HG02885 (cell line): ENCODE data around the gene REC8.
A peak's percentile ranks its signal among the peaks of the same experiment; 100 is the strongest.
"Not testable (repeated sequence)": the region's sequence is repeated elsewhere in the genome, so short reads cannot be mapped to it uniquely, and the experiment has no call there.

ENCODE experiments used
- ATAC-seq: cut with Tn5 transposase; IDR thresholded peaks from one replicate; pipeline ENCODE4 v1.9.1; 2021; ENCODE audit warnings: mild to moderate bottlenecking; ENCODE audit not compliant: unreplicated experiment, poor library complexity

Gene REC8

DNA sequence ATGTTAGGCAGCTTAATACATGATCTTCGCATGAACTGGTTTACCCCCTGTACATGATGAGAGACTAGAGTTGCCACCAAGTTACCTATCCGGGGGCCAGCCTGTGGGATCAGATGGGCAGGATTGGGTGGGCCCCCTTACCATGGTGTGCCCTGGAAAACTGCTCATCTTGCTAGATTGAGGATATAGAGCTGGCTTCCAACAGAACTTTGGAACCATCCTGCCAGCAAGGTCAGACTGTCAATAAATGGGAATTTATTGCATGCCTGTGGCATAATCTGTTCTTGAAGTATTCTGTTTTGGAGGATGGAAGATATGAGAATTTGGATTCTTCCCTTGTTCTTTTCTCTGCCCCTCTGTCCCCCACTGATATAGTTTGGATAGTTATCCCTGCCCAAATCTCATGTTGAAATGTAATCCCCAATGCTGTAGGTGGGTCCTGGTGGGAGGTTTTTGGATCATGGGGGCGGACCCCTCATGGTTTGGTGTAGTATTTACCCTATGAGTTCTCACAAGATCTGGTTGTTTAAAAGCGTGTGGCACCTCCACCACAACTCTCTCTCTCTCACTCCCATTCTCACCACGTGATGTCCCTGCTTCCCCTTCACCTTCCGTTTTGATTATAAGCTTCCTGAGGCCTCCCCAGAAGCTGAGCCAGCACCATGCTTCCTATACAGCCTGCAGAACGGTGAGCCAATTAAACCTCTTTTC lies 27.1 kb downstream of the REC8 start:
- ATAC-seq: no peak

DNA sequence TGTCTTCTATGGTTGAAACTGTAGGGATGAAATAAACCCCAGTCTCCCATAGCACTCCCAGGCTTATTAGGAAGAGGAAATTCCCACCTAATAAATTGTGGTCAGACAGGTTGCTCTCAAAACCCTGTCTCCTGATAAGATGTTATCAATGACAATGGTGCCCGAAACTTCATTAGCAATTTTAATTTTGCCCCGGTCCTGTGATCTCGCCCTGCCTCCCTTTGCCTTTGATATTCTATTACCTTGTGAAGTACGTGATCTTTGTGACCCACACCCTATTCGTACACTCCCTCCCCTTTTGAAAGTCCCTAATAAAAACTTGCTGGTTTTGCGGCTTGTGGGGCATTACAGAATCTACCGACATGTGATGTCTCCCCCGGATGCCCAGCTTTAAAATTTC lies 30.7 kb downstream of the REC8 start:
- not testable (repeated sequence) for ATAC-seq

DNA sequence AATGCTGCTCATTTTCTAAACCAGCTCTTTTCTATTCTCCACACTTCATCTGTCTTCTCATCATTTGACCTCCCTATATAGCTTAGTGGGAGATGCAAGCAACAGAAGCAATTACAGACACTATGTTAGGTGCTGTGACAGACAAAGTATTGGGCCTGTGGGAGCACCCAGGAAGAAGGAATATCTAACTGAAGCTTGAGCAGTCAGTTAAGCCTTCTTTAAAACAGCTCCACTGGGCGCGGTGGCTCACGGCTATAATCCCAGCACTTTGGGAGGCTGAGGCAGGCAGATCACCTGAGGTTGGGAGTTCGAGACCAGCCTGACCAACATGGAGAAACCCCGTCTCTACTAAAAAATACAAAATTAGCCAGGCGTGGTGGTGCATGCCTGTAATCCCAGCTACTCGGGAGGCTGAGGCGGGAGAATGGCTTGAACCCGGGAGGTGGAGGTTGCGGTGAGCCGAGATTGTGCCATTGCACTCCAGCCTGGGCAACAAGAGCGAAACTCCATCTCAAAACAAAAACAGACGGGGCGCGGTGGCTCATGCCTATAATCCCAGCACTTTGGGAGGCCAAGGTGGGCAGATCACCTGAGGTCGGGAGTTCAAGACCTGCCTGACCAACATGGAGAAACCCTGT lies 31.5 kb downstream of the REC8 start:
- ATAC-seq: not testable (repeated sequence)

- ATAC-seq: no peak
Observed at GRCh38 chr14:24204163-24205146, 32.6 kb downstream of the REC8 start.

GRCh38 chr14:24206260-24207103 lies 34.6 kb downstream of the REC8 start:
- ATAC-seq: no peak

GRCh38 chr14:24207104-24207551 lies 35.2 kb downstream of the REC8 start:
- ATAC-seq: no peak

DNA sequence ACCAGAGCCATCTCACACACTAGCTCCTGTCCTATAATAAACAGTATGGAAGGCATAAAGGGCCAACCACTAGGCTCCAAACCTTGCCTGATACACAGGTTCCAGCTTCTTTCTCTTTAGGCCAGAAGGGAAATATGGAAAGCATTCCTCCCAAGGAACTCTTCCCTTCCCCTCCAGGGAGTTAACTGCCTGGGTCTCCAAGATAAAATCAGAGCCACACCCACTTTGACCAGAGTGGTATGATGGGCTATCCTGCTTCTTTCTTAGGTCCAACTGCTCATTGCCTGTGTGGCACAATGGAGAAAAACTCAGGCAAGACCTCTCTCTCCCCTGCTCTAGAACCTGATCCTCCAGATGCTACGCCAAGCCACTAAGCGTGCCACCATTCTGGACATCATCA lies 35.7 kb downstream of the REC8 start:
- no peak for ATAC-seq

DNA sequence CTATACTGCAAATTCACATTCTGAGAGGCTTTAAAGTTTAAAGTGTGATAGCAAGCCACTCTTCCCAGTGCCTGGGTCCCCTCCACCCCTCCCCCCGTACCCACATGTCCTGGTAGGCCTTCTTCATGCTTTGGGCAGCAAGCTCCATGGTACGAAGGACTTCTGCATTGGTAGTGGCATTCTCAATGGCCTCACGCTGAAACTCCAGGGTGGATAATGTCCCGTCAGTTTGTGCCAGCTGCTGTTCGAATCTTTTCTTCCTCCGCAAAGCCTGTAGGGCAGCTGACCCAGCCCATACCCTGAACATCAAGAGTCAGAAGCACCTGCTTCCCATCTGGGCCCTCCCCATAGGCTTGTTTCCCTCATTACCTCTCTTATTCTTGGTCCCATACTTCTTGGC lies 39.4 kb downstream of the REC8 start:
- no peak for ATAC-seq

GRCh38 chr14:24212924-24213865 lies 41.3 kb downstream of the REC8 start, which contains the start of gene CHMP4A:
CHMP4A (minus strand) TSS chr14:24213488; CDS start chr14:24213439, 49 bp downstream.
- peak; percentile 84 for ATAC-seq

DNA sequence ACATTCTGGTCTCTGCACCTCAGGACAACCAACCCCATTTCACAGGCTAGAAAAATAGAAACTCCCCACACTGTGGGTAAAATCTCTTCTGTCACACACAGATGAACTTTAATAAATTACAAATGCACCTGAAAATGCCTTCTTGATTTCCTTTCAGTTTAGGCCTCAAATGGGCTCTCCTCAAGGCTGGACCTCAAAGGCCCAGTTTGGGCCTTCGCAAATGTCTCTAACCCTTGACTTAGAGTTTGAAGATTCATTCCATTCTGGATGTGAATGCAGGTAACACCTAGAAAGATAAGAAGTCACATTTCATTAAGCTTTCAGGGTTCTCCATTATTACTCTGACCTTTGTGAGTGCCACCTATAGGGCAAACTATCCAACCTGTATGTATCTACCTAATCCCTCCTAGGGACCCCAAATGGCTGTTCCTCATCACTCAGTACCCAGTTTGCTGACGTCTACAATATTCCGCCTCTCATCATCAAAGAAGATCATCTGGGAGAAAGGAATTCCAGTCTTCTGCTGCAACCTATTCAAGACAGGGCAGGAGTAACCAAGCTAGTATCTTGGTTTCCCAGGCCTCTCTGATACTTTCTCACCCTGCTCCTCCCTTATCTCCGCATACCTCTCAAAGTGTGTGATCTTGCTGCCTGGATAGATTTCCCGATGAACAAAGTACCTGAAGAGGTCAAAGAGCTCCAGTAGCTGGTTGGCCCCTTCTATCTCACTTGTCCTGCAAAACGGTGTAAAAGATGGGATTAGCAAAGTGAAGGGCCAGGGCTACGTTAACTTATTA lies 42.2 kb downstream of the REC8 start:
- no peak for ATAC-seq

- peak; percentile 70 for ATAC-seq
Observed at GRCh38 chr14:24215495-24216344, 43.8 kb downstream of the REC8 start, which contains the start of gene MDP1. MDP1 (minus strand) TSS chr14:24216066; CDS start chr14:24215955, 111 bp downstream.

- ATAC-seq: no peak
Observed at GRCh38 chr14:24216345-24216699, 44.4 kb downstream of the REC8 start.

DNA sequence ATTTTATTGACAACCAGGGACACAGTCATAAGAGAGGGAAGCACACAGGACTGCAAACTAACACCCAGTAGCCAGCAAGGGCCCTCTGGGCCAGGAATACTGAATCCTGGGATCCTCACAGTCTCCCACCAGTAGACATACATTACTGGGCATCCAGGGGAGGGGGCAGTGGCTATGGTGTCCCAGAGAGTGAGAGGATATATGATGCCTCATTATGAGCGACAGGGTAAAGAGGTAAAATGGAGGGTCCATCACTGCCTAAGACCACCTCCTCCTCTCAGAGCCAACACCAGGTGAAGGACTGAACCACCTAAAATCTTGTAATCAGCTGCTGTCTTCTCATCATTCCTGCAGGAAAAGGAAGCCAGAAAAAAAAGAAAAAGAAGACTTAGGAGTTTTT lies 45.0 kb downstream of the REC8 start:
- ATAC-seq: not testable (repeated sequence)

- no peak for ATAC-seq
Observed at GRCh38 chr14:24219080-24219479, 47.2 kb downstream of the REC8 start.

DNA sequence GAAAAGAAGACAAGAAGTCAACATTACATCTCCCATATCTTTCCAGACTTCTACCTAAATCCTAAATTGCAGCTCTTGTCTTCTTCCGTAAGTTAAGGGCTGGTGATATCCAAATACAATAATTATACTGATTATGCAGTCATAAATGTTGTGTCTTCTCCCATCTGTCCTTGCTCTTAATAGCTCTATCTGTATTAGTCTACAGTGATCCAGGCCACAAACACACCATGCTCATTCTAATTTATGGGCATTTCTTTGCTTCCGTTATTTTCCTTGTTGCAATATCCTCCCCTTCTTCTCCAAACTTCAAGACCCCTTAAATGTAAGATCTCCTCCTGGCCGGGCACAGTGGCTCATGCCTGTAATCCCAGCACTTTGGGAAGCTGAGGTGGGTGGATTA lies 47.6 kb downstream of the REC8 start:
- ATAC-seq: no peak

GRCh38 chr14:24222987-24223386 lies 51.1 kb downstream of the REC8 start:
- ATAC-seq: not testable (repeated sequence)

- no peak for ATAC-seq
Observed at GRCh38 chr14:24224618-24225071, 52.8 kb downstream of the REC8 start.
